SK-N-MC (cell line): ENCODE data around the gene KNOP1.

Source experiments
- EZH2 ChIP-seq: fragments of 200-600 bp; sonication (generic); IDR thresholded peaks from one replicate; pipeline ENCODE4 v1.6.1; 2017; ENCODE audit warnings: antibody characterized with exemption
- FOXP2 ChIP-seq: optimal IDR thresholded peaks from 2 replicates; pipeline ENCODE3; 2011; ENCODE audit warnings: mild to moderate bottlenecking, moderate library complexity; ENCODE audit not compliant: insufficient read depth; ENCODE audit errors: extremely low read length, control extremely low read depth
- POLR2AphosphoS5 ChIP-seq: IDR thresholded peaks from 2 replicates; pipeline ENCODE4 v1.6.1; 2012; ENCODE audit warnings: mild to moderate bottlenecking, low read depth, low read length, borderline replicate concordance

DNA sequence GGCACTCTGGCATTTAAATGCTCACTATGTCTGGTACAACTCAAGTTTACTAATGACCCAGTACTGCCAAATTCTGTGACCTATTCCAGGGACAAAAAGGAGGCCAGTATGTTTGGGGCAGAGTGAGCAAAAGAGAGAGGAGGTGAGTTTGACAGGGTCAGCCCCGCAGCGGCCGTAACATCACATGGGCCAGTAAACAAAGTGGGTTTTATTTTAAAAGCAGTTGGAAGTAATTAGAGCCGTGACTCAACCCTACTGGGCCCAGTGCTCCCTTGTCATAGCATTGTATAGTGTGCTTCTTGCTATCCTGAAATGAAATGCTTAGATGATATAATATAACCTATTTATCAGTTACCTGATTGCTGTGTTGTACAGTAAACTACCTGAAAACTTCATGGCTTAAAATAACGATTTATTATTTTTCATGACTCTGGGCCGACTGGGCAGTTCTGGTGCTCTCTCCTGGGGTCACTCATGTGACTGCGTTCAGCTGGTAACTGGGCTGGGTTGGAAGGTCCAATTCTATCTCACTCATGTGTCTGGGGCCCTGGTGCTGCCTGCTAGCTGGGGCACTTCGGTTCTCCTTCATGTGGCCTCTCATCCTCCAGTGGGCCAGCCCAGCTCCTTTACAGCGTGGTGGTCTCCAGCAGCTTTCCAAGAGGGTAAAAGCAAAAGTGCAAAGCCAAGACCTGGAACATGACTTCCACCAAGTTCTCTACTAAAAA, 27.4 kb upstream of the KNOP1 start:
- TF ChIP-seq POLR2AphosphoS5: no peak
- TF ChIP-seq FOXP2: no peak
- no peak for TF ChIP-seq EZH2
